ENCODE measurements around the gene ST6GAL1. TPM values are rescaled to one million over a fixed set of nuclear protein-coding genes. Genes with fewer than 3 reads are reported as not detected.
A peak's percentile ranks its signal among the peaks of the same experiment; 100 is the strongest.

The ST6GAL1 gene
- total and polyA plus RNA-seq, 2 experiments from 2014 or later: 17.6 to 65.1 TPM

DNA sequence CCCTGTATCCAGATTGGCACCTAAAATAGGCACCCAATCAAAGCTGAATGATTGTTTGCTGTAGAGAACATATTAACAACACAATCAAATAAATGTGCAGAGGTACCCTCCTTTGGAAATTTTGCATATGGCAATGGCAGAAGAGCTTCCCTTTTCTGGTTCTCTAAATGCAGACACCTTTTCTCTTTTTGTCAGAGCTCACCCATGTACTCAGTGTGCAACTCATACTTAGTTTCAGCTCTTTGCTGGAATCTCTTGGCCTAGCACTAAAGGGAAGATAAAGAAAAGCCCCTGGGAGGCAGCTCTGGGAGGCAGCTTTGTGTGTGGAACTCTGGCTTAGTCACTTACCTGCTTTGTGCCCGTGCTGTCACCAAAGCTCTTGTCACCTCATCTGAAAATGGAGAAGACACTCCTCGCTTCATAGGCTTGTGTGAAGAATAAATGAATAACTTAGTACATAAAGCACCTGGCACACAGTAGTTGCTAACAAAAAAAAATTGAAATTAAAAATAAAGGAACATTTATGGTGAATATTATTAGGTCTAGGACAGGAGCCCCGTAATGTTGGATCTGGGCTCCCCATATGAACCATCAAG, 28.8 kb downstream of the ST6GAL1 start:
- Histone ChIP-seq H4K20me1 (replicated peaks; ENCODE audit: insufficient read depth) (peaks cover 22% of the 10 kb centered on the region; the same call in 1 of the 2 replicates), H3K27me3 (ENCODE audit: insufficient read depth) (no peaks in the 10 kb centered on the region), H3K27ac (ENCODE audit: low read depth) (no peak overlapping the region), H3K4me2 (no peak overlapping the region), H2AFZ (no peak overlapping the region), H3K4me1 (ENCODE audit: insufficient read depth) (peaks cover 35% of the 10 kb centered on the region), H3F3A (replicated peaks; ENCODE audit: low read depth) (no peaks in the 10 kb centered on the region; the same call in 1 of the 2 replicates), H3K4me3 (no peak overlapping the region), H3K36me3 (ENCODE audit: insufficient read depth) (0 out of 2 replicates have a peak, but pooled peaks cover 4% of the 10 kb centered on the region), H3K9me2 (ENCODE audit: insufficient read depth) (no peaks in the 10 kb centered on the region), H3K79me2 (replicated peaks; ENCODE audit: insufficient read depth) (peaks cover 87% of the 10 kb centered on the region)
- Mint-ChIP-seq H3K4me3 (no peak overlapping the region), H3K4me1 (peaks cover 55% of the 10 kb centered on the region), H3K27ac (peak overlapping the region; percentile 28; the same call in 1 of the 2 replicates), H3K9me3 (peaks cover 3% of the 10 kb centered on the region; the same call in 1 of the 3 replicates), H3K36me3 (ENCODE audit: low read depth) (peaks cover 49% of the 10 kb centered on the region), H3K27me3 (ENCODE audit: insufficient read depth, low read depth, poor library complexity) (peaks cover 3% of the 10 kb centered on the region)
- no peak for ATAC-seq
- no peak for DNase-seq (ENCODE audit: low spot score)
- TF ChIP-seq STAT1 (IDR thresholded peaks at IDR 0.05; ENCODE audit: unreplicated experiment) (no peak), EZH2 (IDR thresholded peaks at IDR 0.05; ENCODE audit: low read depth, unreplicated experiment) (no peak), POLR2AphosphoS5 (IDR thresholded peaks at IDR 0.05; ENCODE audit: low read depth) (no peak), EZH2phosphoT487 (IDR thresholded peaks at IDR 0.05; ENCODE audit: unreplicated experiment) (no peak), CREB1 (CRISPR knock-in tag; IDR thresholded peaks at IDR 0.05; ENCODE audit: low read depth) (no peak)
- TF ChIP-seq, protein P1, sequence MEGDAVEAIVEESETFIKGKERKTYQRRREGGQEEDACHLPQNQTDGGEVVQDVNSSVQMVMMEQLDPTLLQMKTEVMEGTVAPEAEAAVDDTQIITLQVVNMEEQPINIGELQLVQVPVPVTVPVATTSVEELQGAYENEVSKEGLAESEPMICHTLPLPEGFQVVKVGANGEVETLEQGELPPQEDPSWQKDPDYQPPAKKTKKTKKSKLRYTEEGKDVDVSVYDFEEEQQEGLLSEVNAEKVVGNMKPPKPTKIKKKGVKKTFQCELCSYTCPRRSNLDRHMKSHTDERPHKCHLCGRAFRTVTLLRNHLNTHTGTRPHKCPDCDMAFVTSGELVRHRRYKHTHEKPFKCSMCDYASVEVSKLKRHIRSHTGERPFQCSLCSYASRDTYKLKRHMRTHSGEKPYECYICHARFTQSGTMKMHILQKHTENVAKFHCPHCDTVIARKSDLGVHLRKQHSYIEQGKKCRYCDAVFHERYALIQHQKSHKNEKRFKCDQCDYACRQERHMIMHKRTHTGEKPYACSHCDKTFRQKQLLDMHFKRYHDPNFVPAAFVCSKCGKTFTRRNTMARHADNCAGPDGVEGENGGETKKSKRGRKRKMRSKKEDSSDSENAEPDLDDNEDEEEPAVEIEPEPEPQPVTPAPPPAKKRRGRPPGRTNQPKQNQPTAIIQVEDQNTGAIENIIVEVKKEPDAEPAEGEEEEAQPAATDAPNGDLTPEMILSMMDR (conservative IDR thresholded peaks at IDR 0.05; ENCODE audit: low read depth in 2 of 2): 0 out of 4 replicates have a peak, but pooled peaks have one; percentile 5 to 10
- TF ChIP-seq, protein P2, sequence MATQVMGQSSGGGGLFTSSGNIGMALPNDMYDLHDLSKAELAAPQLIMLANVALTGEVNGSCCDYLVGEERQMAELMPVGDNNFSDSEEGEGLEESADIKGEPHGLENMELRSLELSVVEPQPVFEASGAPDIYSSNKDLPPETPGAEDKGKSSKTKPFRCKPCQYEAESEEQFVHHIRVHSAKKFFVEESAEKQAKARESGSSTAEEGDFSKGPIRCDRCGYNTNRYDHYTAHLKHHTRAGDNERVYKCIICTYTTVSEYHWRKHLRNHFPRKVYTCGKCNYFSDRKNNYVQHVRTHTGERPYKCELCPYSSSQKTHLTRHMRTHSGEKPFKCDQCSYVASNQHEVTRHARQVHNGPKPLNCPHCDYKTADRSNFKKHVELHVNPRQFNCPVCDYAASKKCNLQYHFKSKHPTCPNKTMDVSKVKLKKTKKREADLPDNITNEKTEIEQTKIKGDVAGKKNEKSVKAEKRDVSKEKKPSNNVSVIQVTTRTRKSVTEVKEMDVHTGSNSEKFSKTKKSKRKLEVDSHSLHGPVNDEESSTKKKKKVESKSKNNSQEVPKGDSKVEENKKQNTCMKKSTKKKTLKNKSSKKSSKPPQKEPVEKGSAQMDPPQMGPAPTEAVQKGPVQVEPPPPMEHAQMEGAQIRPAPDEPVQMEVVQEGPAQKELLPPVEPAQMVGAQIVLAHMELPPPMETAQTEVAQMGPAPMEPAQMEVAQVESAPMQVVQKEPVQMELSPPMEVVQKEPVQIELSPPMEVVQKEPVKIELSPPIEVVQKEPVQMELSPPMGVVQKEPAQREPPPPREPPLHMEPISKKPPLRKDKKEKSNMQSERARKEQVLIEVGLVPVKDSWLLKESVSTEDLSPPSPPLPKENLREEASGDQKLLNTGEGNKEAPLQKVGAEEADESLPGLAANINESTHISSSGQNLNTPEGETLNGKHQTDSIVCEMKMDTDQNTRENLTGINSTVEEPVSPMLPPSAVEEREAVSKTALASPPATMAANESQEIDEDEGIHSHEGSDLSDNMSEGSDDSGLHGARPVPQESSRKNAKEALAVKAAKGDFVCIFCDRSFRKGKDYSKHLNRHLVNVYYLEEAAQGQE (IDR thresholded peaks at IDR 0.05; ENCODE audit: unreplicated experiment): no peak

DNA sequence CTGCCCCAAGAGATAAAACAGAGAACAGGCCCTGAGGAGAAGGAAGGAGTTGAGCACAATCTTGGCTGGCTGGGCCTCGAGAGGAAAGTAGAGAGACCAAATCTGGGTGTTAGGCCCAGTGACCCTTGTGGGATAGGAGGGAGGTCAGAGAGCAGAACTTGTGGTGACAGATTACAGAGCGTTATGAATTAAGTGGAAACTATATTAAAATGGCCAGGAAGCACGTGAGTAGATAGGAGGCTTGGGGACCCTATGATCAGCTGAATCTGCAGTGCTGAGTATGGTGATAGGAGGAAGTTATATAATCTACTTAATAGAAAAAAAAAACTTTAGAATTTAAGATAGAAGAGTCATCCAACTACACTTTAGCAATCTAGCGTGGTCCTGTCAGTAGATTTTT, 30.0 kb downstream of the ST6GAL1 start:
- H3K4me2 ChIP-seq: no peak overlapping the region
- no peaks in the 10 kb centered on the region for H3K27me3 ChIP-seq (ENCODE audit: insufficient read depth)
- 0 out of 2 replicates have a peak, but pooled peaks cover 4% of the 10 kb centered on the region for H3K36me3 ChIP-seq (ENCODE audit: insufficient read depth)
- no peak overlapping the region for H3K4me3 ChIP-seq
- H3F3A ChIP-seq (replicated peaks; ENCODE audit: low read depth): peaks cover 6% of the 10 kb centered on the region
- H3K36me3 Mint-ChIP-seq (ENCODE audit: low read depth): peaks cover 39% of the 10 kb centered on the region
- no peak overlapping the region; the same call in 1 of the 2 replicates for H3K27ac Mint-ChIP-seq
- H3K4me1 ChIP-seq (ENCODE audit: insufficient read depth): peaks cover 47% of the 10 kb centered on the region
- peaks cover 14% of the 10 kb centered on the region; the same call in 1 of the 2 replicates for H4K20me1 ChIP-seq (replicated peaks; ENCODE audit: insufficient read depth)
- H3K9me3 Mint-ChIP-seq: no peaks in the 10 kb centered on the region
- no peak overlapping the region for H3K4me3 Mint-ChIP-seq
- no peaks in the 10 kb centered on the region for H3K9me2 ChIP-seq (ENCODE audit: insufficient read depth)
- DNase-seq (ENCODE audit: low spot score) (no peak), ATAC-seq (no peak)
- H2AFZ ChIP-seq: no peak overlapping the region
- peaks cover 75% of the 10 kb centered on the region for H3K79me2 ChIP-seq (replicated peaks; ENCODE audit: insufficient read depth)
- peaks cover 67% of the 10 kb centered on the region for H3K4me1 Mint-ChIP-seq
- H3K27me3 Mint-ChIP-seq (ENCODE audit: insufficient read depth, low read depth, poor library complexity): peaks cover 4% of the 10 kb centered on the region
- H3K27ac ChIP-seq (ENCODE audit: low read depth): 0 out of 2 replicates have a peak overlapping the region, but pooled peaks have one; percentile 12
- no peak for TF ChIP-seq ZNF331 (CRISPR knock-in tag; IDR thresholded peaks at IDR 0.05; ENCODE audit: low read depth)
- no peak for TF ChIP-seq EZH2phosphoT487 (IDR thresholded peaks at IDR 0.05; ENCODE audit: unreplicated experiment)
- TF ChIP-seq STAT1 (IDR thresholded peaks at IDR 0.05; ENCODE audit: unreplicated experiment): no peak
- no peak for TF ChIP-seq POLR2AphosphoS5 (IDR thresholded peaks at IDR 0.05; ENCODE audit: low read depth)
- TF ChIP-seq, protein P3, sequence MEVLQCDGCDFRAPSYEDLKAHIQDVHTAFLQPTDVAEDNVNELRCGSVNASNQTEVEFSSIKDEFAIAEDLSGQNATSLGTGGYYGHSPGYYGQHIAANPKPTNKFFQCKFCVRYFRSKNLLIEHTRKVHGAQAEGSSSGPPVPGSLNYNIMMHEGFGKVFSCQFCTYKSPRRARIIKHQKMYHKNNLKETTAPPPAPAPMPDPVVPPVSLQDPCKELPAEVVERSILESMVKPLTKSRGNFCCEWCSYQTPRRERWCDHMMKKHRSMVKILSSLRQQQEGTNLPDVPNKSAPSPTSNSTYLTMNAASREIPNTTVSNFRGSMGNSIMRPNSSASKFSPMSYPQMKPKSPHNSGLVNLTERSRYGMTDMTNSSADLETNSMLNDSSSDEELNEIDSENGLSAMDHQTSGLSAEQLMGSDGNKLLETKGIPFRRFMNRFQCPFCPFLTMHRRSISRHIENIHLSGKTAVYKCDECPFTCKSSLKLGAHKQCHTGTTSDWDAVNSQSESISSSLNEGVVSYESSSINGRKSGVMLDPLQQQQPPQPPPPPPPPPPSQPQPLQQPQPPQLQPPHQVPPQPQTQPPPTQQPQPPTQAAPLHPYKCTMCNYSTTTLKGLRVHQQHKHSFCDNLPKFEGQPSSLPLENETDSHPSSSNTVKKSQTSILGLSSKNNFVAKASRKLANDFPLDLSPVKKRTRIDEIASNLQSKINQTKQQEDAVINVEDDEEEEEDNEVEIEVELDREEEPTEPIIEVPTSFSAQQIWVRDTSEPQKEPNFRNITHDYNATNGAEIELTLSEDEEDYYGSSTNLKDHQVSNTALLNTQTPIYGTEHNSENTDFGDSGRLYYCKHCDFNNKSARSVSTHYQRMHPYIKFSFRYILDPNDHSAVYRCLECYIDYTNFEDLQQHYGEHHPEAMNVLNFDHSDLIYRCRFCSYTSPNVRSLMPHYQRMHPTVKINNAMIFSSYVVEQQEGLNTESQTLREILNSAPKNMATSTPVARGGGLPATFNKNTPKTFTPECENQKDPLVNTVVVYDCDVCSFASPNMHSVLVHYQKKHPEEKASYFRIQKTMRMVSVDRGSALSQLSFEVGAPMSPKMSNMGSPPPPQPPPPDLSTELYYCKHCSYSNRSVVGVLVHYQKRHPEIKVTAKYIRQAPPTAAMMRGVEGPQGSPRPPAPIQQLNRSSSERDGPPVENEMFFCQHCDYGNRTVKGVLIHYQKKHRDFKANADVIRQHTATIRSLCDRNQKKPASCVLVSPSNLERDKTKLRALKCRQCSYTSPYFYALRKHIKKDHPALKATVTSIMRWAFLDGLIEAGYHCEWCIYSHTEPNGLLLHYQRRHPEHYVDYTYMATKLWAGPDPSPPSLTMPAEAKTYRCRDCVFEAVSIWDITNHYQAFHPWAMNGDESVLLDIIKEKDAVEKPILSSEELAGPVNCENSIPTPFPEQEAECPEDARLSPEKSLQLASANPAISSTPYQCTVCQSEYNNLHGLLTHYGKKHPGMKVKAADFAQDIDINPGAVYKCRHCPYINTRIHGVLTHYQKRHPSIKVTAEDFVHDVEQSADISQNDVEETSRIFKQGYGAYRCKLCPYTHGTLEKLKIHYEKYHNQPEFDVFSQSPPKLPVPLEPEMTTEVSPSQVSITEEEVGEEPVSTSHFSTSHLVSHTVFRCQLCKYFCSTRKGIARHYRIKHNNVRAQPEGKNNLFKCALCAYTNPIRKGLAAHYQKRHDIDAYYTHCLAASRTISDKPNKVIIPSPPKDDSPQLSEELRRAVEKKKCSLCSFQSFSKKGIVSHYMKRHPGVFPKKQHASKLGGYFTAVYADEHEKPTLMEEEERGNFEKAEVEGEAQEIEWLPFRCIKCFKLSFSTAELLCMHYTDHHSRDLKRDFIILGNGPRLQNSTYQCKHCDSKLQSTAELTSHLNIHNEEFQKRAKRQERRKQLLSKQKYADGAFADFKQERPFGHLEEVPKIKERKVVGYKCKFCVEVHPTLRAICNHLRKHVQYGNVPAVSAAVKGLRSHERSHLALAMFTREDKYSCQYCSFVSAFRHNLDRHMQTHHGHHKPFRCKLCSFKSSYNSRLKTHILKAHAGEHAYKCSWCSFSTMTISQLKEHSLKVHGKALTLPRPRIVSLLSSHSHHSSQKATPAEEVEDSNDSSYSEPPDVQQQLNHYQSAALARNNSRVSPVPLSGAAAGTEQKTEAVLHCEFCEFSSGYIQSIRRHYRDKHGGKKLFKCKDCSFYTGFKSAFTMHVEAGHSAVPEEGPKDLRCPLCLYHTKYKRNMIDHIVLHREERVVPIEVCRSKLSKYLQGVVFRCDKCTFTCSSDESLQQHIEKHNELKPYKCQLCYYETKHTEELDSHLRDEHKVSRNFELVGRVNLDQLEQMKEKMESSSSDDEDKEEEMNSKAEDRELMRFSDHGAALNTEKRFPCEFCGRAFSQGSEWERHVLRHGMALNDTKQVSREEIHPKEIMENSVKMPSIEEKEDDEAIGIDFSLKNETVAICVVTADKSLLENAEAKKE (CRISPR knock-in tag; IDR thresholded peaks at IDR 0.05): no peak
